ENCODE data around the gene MMP14. TPM values are rescaled to one million over a fixed set of nuclear protein-coding genes. Genes with fewer than 3 reads are reported as not detected.

The MMP14 gene
- polyA plus RNA-seq, 1 experiment = 365 TPM

DNA sequence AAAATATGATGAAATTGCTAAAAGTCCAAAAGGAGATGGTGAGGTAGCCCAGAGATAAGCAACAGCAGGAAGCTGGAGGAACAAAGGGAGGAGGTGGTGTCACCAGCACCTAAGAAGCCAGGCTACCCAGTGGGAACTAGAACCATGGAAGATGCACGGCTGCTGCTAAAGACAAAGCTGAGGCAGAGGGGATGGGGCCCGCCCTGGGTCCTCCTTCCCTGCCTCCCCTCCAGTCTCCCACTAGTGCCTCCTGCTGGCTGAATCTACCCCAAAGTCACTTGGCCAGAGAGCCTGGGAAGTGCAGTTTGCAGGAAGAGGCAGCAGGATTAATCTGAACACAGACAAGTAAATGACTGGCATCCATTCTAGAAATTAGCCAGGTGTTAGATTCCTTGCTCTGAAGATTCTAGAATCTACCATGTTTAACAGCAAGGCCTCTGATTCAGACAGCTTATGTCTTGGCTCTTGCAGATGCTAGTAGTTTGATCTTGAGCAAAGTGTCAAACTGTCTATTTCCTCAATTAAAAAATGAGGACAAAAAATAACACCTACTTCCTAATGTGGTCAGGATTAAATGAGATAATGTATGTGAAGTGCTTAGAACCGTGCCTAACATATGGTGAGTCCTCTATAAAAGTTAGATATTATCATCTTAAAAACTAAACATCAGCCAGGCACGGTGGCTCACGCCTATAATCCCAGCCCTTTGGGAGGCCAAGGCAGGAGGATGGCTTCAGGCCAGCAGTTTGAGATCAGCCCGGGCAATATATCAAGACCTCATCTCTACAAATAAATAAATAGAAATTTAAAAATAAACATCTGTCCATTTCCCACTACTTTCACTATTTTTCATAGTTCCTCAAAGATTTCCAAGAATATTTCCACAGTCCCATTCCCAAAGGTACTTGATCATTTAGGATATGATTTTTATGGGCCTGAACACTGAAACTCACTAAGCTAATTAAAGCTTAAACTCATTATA lies 29.3 kb downstream of the MMP14 start:
- DNase-seq (ENCODE audit: low read depth, low spot score) = no peak
- TF ChIP-seq, protein P1, sequence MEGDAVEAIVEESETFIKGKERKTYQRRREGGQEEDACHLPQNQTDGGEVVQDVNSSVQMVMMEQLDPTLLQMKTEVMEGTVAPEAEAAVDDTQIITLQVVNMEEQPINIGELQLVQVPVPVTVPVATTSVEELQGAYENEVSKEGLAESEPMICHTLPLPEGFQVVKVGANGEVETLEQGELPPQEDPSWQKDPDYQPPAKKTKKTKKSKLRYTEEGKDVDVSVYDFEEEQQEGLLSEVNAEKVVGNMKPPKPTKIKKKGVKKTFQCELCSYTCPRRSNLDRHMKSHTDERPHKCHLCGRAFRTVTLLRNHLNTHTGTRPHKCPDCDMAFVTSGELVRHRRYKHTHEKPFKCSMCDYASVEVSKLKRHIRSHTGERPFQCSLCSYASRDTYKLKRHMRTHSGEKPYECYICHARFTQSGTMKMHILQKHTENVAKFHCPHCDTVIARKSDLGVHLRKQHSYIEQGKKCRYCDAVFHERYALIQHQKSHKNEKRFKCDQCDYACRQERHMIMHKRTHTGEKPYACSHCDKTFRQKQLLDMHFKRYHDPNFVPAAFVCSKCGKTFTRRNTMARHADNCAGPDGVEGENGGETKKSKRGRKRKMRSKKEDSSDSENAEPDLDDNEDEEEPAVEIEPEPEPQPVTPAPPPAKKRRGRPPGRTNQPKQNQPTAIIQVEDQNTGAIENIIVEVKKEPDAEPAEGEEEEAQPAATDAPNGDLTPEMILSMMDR (IDR thresholded peaks at IDR 0.05; ENCODE audit: low read depth, low read length) = no peak
- Histone ChIP-seq H3K4me3 (ENCODE audit: low read depth, low read length) (no peak overlapping the region), H3K9me3 (ENCODE audit: control insufficient read depth, insufficient read depth, low read length) (peaks cover 4% of the 10 kb centered on the region; the same call in 1 of the 2 replicates), H3K27ac (ENCODE audit: low read depth, low read length) (no peak overlapping the region), H3K27me3 (ENCODE audit: control insufficient read depth, insufficient read depth, low read length) (no peaks in the 10 kb centered on the region)
- CTCF ChIA-PET = interaction anchor here (1.5 to 2.0 kb wide), 2 partner anchors 11 to 309 kb away, joined by 4 to 9 read pairs; no protein-coding TSS in a partner anchor
- POLR2A ChIA-PET = no interaction called here

DNA sequence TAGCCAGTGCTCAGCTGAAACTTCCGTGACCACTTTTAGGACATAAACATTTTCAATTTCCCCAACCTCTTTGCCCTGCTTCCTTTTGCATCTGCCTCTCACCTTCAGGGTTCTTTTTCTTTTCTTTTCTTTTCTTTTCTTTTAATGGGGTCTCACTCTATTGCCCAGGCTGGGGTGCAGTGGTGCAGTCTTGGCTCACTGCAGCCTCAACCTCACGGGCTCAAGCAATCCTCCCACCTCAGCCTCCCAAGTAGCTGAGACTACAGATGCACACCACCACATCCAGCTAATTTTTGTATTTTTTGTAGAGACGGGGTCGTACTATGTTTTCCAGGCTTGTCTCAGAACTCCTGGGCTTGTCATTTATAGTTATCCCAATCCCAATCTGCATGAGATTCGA lies 30.5 kb downstream of the MMP14 start:
- Histone ChIP-seq H3K4me3 (ENCODE audit: low read depth, low read length) (no peak overlapping the region), H3K27me3 (ENCODE audit: control insufficient read depth, insufficient read depth, low read length) (no peaks in the 10 kb centered on the region), H3K27ac (ENCODE audit: low read depth, low read length) (no peak overlapping the region), H3K9me3 (ENCODE audit: control insufficient read depth, insufficient read depth, low read length) (peaks cover under 1% of the 10 kb centered on the region; the same call in 1 of the 2 replicates)
- no peak for DNase-seq (ENCODE audit: low read depth, low spot score)
- ChIA-PET CTCF (interaction anchor here (1.1 to 2.0 kb wide), 3 partner anchors 12 to 310 kb away, joined by 3 to 9 read pairs (median 4); no protein-coding TSS in a partner anchor), POLR2A (no interaction called here)
- TF ChIP-seq, protein P1 (IDR thresholded peaks at IDR 0.05; ENCODE audit: low read depth, low read length) = no peak

DNA sequence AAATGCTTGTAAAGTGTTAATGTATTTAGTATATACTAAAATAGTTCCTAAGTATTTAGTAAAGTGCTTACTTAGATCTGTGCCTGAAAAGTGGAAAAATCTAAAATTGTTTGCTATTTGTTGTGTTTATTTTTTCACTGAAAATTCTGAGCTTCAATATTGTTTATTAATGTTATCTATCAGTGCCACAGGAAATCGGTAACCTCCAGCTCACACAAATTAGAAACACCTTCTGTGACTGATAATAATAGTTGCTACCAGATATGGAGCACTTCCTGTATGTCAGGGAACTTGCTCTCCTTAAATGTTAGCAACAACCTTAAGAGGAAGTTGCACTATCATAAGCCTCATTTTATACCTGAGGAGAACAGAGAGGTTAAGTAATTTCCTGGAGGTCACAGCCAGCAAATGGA lies 34.4 kb downstream of the MMP14 start:
- ChIA-PET POLR2A (interaction anchor here (1.2 to 1.3 kb wide), 2 partner anchors 17 to 107 kb away, joined by 4 to 5 read pairs; no protein-coding TSS in a partner anchor), CTCF (interaction anchor here (1.1 to 5.2 kb wide), 13 partner anchors 10 to 314 kb away, joined by 3 to 110 read pairs (median 14); partner anchors contain the start of gene REM2)
- TF ChIP-seq, protein P1 (IDR thresholded peaks at IDR 0.05; ENCODE audit: low read depth, low read length) = no peak
- H3K4me3 ChIP-seq (ENCODE audit: low read depth, low read length) = peak overlapping the region; percentile 80
- H3K27ac ChIP-seq (ENCODE audit: low read depth, low read length) = peak overlapping the region; percentile 91
- no peaks in the 10 kb centered on the region for H3K27me3 ChIP-seq (ENCODE audit: control insufficient read depth, insufficient read depth, low read length)
- H3K9me3 ChIP-seq (ENCODE audit: control insufficient read depth, insufficient read depth, low read length) = no peaks in the 10 kb centered on the region; the same call in 1 of the 2 replicates
- no peak for DNase-seq (ENCODE audit: low read depth, low spot score)

DNA sequence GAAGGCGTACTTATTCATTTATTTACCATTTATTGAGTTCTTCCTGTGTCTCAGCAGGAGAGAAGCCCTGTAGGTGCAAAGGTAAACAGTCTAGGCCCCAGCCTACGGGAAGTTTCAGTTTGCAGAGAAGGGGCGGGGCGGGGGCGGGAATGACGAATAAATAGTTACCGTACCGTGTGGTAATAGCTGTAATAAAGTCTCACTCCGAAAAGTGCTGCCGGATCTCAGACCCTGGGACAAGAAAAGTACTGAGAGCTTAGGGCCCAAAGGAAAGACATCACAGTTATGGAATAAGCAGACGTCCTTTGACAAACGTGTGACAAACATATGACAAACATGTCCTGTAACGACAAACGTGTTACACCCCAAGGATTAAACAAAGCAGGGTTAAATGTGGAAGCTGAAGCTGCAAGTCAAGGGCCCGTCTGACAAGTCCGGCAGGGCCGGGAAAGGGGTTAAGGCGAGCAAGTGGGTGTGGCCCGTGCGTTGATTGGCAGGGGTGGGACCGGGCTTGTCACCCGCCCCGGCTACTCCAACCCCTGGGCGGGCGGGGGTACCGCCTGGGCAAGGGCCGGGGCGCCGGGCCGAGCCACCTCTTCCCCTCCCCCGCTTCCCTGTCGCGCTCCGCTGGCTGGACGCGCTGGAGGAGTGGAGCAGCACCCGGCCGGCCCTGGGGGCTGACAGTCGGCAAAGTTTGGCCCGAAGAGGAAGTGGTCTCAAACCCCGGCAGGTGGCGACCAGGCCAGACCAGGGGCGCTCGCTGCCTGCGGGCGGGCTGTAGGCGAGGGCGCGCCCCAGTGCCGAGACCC lies 35.0 kb downstream of the MMP14 start, which contains the start of gene LRP10:
TSS of gene LRP10 (plus strand) at position 517 of the 809 bp plus-strand sequence. CDS start 564 bp downstream, outside the sequence.
- TF ChIP-seq, protein P1 (IDR thresholded peaks at IDR 0.05; ENCODE audit: low read depth, low read length) = no peak
- Histone ChIP-seq H3K9me3 (ENCODE audit: control insufficient read depth, insufficient read depth, low read length) (no peaks in the 10 kb centered on the region; the same call in 1 of the 2 replicates), H3K4me3 (ENCODE audit: low read depth, low read length) (peak within 1 kb of the TSS; percentile 80), H3K27ac (ENCODE audit: low read depth, low read length) (peak within 1 kb of the TSS; percentile 91), H3K27me3 (ENCODE audit: control insufficient read depth, insufficient read depth, low read length) (no peaks in the 10 kb centered on the region)
- DNase-seq (ENCODE audit: low read depth, low spot score) = no peak
- POLR2A ChIA-PET = interaction anchor here (0.8 to 1.3 kb wide), 3 partner anchors 11 to 106 kb away, joined by 4 to 10 read pairs (median 5); no protein-coding TSS in a partner anchor
- CTCF ChIA-PET = interaction anchor here (0.8 to 5.2 kb wide), 18 partner anchors 10 to 315 kb away, joined by 3 to 110 read pairs (median 9); partner anchors contain the start of genes OXA1L, RBM23 and REM2

Data from AG04450 (cell line).